ENCODE results near the gene STON2.
"Not testable (repeated sequence)": the region's sequence is repeated elsewhere in the genome, so short reads cannot be mapped to it uniquely, and the experiment has no call there.

STON2 gene

GRCh38 chr14:81260732-81261131, 139.4 kb downstream of the STON2 start:
- DNase-seq, result no peak

- DNase-seq, result no peak
Observed at GRCh38 chr14:81256289-81256960, 143.7 kb downstream of the STON2 start.

GRCh38 chr14:81252278-81252677, 147.8 kb downstream of the STON2 start:
- no peak for DNase-seq

GRCh38 chr14:81247271-81247766, 152.8 kb downstream of the STON2 start:
- no peak for DNase-seq

GRCh38 chr14:81246461-81247270, 153.5 kb downstream of the STON2 start:
- no peak for DNase-seq

- no peak for DNase-seq
Observed at GRCh38 chr14:81245771-81246170, 154.4 kb downstream of the STON2 start.

GRCh38 chr14:81244431-81244830, 155.7 kb downstream of the STON2 start:
- DNase-seq, result not testable (repeated sequence)

- DNase-seq, result no peak
Observed at GRCh38 chr14:81243499-81243898, 156.6 kb downstream of the STON2 start.

GRCh38 chr14:81236849-81237248, 163.3 kb downstream of the STON2 start:
- DNase-seq, result not testable (repeated sequence)

- DNase-seq, result no peak
Observed at GRCh38 chr14:81236138-81236537, 164.0 kb downstream of the STON2 start.

GRCh38 chr14:81235096-81235495, 165.0 kb downstream of the STON2 start:
- DNase-seq, result no peak

GRCh38 chr14:81234278-81234677, 165.8 kb downstream of the STON2 start:
- DNase-seq, result no peak

- DNase-seq, result no peak
Observed at GRCh38 chr14:81233615-81234014, 166.5 kb downstream of the STON2 start.

GRCh38 chr14:81231540-81231939, 168.6 kb downstream of the STON2 start:
- no peak for DNase-seq

GRCh38 chr14:81224222-81224621, 175.9 kb downstream of the STON2 start:
- DNase-seq, result no peak

GRCh38 chr14:81223788-81224187, 176.3 kb downstream of the STON2 start:
- not testable (repeated sequence) for DNase-seq

GRCh38 chr14:81222691-81223090, 177.4 kb downstream of the STON2 start:
- DNase-seq, result no peak

- no peak for DNase-seq
Observed at GRCh38 chr14:81222126-81222525, 178.0 kb downstream of the STON2 start.

- DNase-seq, result peak in 1 of 2 experiments; percentile 45
Observed at GRCh38 chr14:81221579-81222102, 178.5 kb downstream of the STON2 start.

- peak; percentile 99 to 100 for DNase-seq
Observed at GRCh38 chr14:81220830-81221578, 179.1 kb downstream of the STON2 start, which contains the start of gene GTF2A1. Gene GTF2A1, minus strand, starts transcription at chr14:81220959. Its CDS starts 441 bp downstream, at chr14:81220518.

GRCh38 chr14:81220580-81220829, 179.6 kb downstream of the STON2 start:
- no peak for DNase-seq

GRCh38 chr14:81219759-81220579, 180.2 kb downstream of the STON2 start:
- peak; percentile 68 to 76 for DNase-seq

Data from NCI-H524 (cell line).